Activated T-cell treated with anti-CD3 and anti-CD28 coated beads for 48 hours (primary cell): Measurements from ENCODE around the gene PACS1.

Source experiments
- DNase-seq: peaks from one replicate; pipeline ENCODE4 v3.0.0-alpha.2; 2020; ENCODE audit warnings: low read depth

Gene PACS1

GRCh38 chr11:66289548-66290329 lies 219.7 kb downstream of the PACS1 start:
- peak; percentile 80 for DNase-seq

DNA sequence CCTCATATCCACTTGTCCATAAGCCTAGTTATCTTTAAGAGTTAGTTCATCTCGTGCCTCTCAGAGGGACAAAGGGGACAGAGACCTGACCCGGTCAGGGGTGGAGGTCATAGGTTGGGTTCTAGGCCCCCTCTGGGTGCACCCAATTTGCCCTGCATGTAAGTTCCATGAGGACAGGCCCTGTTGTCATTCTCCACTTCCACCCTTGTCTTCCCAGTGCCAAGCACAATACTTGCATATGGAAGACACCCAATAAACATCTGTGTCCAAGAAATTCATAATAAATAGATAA lies 220.2 kb downstream of the PACS1 start:
- no peak for DNase-seq

DNA sequence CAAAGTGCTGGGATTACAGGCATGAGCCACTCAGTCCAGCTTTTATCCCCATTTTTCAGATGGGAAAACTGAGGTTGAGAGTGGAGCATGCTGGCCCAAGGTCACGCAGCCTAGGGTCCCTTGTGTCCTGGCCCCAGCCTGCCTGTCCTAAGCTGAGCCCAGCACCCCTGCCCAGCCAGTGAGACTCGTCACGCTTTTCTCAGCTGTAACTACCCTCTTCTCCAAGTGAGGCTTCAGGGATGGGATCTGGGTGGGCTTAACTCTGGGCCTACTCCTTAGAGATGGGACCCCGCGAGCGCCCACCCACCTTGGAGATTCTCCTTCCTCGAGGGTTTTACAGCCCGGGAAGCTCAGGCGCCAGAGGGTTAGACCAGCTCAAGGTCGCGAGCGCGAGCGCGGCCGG lies 221.2 kb downstream of the PACS1 start:
- no peak for DNase-seq

GRCh38 chr11:66291706-66292542 lies 221.9 kb downstream of the PACS1 start, which contains the start of gene TMEM151A:
Gene TMEM151A, plus strand, starts transcription at chr11:66291894. Its CDS starts 120 bp downstream, at chr11:66292014.
- DNase-seq, result no peak

DNA sequence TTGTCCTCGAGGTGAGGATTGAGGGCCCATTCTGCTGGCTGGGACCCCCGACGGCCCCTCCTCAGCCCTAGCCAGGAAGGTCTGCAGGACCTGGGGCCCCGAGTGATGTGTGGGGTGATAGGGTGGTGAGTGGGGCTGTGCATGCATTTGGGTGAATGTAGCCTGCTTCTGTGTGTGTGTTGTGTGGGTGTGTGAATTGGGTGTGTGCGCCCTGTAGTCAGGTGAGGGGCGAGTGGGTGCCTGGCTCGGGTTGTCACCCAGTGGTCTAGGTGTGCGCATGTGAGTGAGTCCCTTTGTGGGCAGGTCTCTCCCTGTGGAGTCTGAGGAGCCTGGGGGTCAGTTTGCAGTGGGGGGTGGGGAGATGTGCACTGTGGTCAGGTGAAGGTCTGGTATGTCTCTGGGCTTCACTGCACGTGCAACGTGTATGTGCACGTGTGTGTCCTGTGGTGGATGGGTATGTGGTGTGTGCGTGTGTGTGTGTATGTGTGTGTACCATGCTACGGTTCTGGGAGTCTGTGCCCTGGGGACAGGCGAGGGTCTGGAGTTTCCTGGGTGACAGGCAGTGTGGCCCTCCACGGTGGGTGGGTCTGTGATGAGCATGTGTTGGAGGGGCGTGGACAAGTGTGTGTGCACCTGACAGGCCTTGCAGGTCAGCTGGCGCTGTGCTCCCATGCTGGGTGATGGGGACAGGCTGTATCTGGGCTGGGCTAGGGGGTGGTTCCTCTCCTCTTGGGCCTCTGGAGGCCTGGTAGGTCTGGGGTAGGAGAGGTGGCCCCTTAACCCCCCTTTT lies 222.7 kb downstream of the PACS1 start:
- no peak for DNase-seq

DNA sequence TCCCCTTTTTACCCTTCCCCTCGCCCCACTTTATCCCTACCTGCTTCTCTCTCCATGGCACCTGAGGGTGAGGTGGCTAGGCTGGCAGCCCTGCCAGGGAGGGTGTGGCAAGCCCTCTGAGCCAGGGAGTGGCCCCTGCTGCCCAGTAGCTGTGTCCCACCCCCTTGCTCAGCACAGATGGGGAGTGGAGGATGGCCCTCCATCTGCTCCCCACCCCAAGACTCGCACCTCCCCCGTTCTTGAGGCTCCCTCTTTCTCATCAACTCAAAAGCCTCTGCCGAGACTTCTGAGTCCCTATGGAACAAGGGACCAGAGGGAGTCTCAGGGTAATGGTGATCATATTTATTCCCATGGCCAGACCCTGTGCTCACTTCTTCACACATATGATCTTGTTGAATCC lies 223.3 kb downstream of the PACS1 start:
- DNase-seq, result no peak

- DNase-seq, result no peak
Measured at GRCh38 chr11:66293777-66294625, 223.9 kb downstream of the PACS1 start.
